HG02885 (cell line): ENCODE data around the gene H1-8.

ENCODE experiments used
- ATAC-seq: cut with Tn5 transposase; IDR thresholded peaks from one replicate; pipeline ENCODE4 v1.9.1; 2021; ENCODE audit warnings: mild to moderate bottlenecking; ENCODE audit not compliant: unreplicated experiment, poor library complexity

The H1-8 gene

GRCh38 chr3:129567176-129567705 lies 24.3 kb downstream of the H1-8 start:
- no peak for ATAC-seq

- ATAC-seq = no peak
Observed at GRCh38 chr3:129567939-129568338, 25.0 kb downstream of the H1-8 start.

GRCh38 chr3:129569856-129570255 lies 26.9 kb downstream of the H1-8 start:
- no peak for ATAC-seq

- no peak for ATAC-seq
Observed at GRCh38 chr3:129571605-129572547, 28.9 kb downstream of the H1-8 start.

GRCh38 chr3:129572603-129573002 lies 29.6 kb downstream of the H1-8 start:
- ATAC-seq = no peak

GRCh38 chr3:129573493-129573892 lies 30.5 kb downstream of the H1-8 start:
- no peak for ATAC-seq

- no peak for ATAC-seq
Observed at GRCh38 chr3:129574206-129574605, 31.2 kb downstream of the H1-8 start.

- no peak for ATAC-seq
Observed at GRCh38 chr3:129575233-129575996, 32.4 kb downstream of the H1-8 start.

GRCh38 chr3:129575997-129576384 lies 33.0 kb downstream of the H1-8 start:
- ATAC-seq = no peak

GRCh38 chr3:129576514-129577352 lies 33.8 kb downstream of the H1-8 start:
- no peak for ATAC-seq

- ATAC-seq = no peak
Observed at GRCh38 chr3:129577366-129577765, 34.4 kb downstream of the H1-8 start.

GRCh38 chr3:129577925-129578786 lies 35.2 kb downstream of the H1-8 start:
- ATAC-seq = peak; percentile 75

GRCh38 chr3:129579991-129580390 lies 37.0 kb downstream of the H1-8 start:
- ATAC-seq = no peak

- no peak for ATAC-seq
Observed at GRCh38 chr3:129581623-129582022, 38.6 kb downstream of the H1-8 start.

- peak; percentile 4 for ATAC-seq
Observed at GRCh38 chr3:129582799-129583198, 39.8 kb downstream of the H1-8 start.

GRCh38 chr3:129583289-129583688 lies 40.3 kb downstream of the H1-8 start:
- ATAC-seq = peak; percentile 71

GRCh38 chr3:129584631-129585030 lies 41.7 kb downstream of the H1-8 start:
- no peak for ATAC-seq

GRCh38 chr3:129585949-129586657 lies 43.1 kb downstream of the H1-8 start:
- no peak for ATAC-seq
